Heart left ventricle (tissue), 13 donors: ENCODE measurements around the gene HNF1A.

ENCODE experiments used
- CTCF ChIP-seq, 12 donors: fragments of 200-600 bp; sonication (generic) in 4 of 12; IDR thresholded peaks; one replicate each; pipeline versions ENCODE4 v1.5.0 to v1.8.0; 2018 to 2022; ENCODE audit warnings: antibody characterized with exemption in 12 of 12, mild to moderate bottlenecking in 5 of 12
- POLR2A ChIP-seq, 2 donors: fragments of 450-650 bp; IDR thresholded peaks; one replicate each; pipeline ENCODE4 v1.6.1; 2017; ENCODE audit warnings: antibody characterized with exemption in 2 of 2, mild to moderate bottlenecking in 2 of 2, moderate library complexity in 2 of 2
- donor health status: ischemic (EF 13 %, LVEDD 7.1; RV severe dilation, severe dysfunction).
- donor health status: DM: no; HTN: yes; CAD: no.
- donor health status: DM: no; HTN: no; CAD: no.
- donor health status: ischemic (EF 25% LVEDD 6.9; RV normal size, moderate dysfunction).
- donor health status: ischemic (EF 25% LVEDD 5.7; RV mildly dilated, moderate dysfunction).
- donor health status: ischemic (EF 35%, LVEDD 5.7; RV mildly dilated, moderate dysfunction).
- donor health status: nonischemic (EF 11% LVEDD 7.7; RV severe dilation, severe dysfunction).
- donor health status: DM: yes; HTN: yes; CAD: no.
- donor health status: PGD.
- donor health status: ischemic (EF 29% LVEDD 5.4; RV normal size, mild dysfunction).
- donor health status: nonischemic (EF 23%, LVEDD 6.1; RV moderate dilation, normal function).

GRCh38 chr12:120943482-120943881 is 34.9 kb upstream of the HNF1A start:
- TF ChIP-seq CTCF (IDR thresholded peaks at IDR 0.05), result no peak
- TF ChIP-seq POLR2A (IDR thresholded peaks at IDR 0.05), result no peak
